Activated CD4-positive, alpha-beta T cell treated with anti-CD3 and anti-CD28 coated beads for 4 hours (primary cell): ENCODE results near the gene HM13.

Source experiments
- DNase-seq, 2 donors: peaks; one replicate each; pipeline ENCODE4 v3.0.0-alpha.2; 2020

Gene HM13

DNA sequence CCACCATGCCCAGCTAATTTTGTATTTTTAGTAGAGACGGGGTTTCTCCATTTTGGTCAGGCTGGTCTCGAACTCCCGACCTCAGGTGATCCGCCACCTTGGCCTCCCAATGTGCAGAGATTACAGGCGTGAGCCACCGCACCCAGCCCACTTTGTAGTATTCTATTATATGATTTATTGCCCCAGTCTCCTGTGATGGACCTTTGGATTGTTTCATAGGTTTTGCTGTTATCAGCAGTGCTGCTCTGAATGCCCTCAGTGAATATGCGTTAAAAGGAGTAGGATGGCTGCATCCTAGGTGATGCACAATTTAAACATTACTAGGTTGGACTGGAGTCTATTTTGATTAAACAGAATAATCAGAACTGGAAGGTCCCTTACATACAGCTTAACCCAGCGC lies 101.2 kb downstream of the HM13 start:
- no peak for DNase-seq

DNA sequence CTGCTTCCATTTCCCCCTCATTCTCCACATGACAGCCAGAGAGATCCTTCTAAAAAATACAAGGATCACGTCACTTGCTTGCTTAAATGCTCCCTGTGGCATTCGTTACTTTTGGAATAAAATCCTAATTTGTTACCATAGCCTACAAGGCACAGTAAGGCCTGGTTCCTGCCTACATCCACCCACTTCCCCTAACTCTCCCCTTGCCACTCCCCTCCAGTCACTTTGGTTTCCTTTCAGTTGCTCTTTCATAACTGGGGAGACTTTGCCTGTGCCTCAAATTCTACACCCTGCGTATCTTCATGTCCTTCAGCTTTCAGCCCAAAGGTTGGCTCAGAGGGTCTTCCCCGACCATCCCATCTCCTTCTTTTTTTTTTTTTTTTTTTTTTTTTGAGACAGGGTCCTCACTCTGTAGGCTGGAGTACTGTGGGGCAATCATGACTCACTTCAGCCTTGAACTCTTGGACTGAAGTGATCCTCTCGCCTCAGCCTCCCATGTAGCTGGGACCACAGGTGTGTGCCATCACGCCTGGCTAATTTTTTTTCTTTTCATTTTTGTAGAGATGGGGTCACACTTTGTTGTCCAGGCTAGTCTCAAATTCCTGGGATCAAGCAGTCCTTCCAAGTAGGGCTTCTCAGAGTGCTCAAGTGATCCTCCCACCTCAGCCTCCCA lies 103.3 kb downstream of the HM13 start:
- no peak for DNase-seq
